GM18870 (cell line): ENCODE data around the gene SEC23A.
"Not testable (repeated sequence)": the region's sequence is repeated elsewhere in the genome, so short reads cannot be mapped to it uniquely, and the experiment has no call there.

Experiments
- ATAC-seq: cut with Tn5 transposase; IDR thresholded peaks from one replicate; pipeline ENCODE4 v1.9.1; 2021; ENCODE audit warnings: moderate library complexity; ENCODE audit not compliant: unreplicated experiment

Gene SEC23A

GRCh38 chr14:39094515-39094914, 8.5 kb downstream of the SEC23A start:
- ATAC-seq, result no peak

- ATAC-seq, result no peak
These were observed 11.3 kb downstream of the SEC23A start for GRCh38 chr14:39091716-39092115.

- ATAC-seq, result no peak
These were observed 12.4 kb downstream of the SEC23A start for GRCh38 chr14:39090548-39091111.

GRCh38 chr14:39087493-39087892, 15.5 kb downstream of the SEC23A start:
- no peak for ATAC-seq

GRCh38 chr14:39085933-39086332, 17.1 kb downstream of the SEC23A start:
- ATAC-seq, result no peak

GRCh38 chr14:39083127-39083526, 19.9 kb downstream of the SEC23A start:
- ATAC-seq, result no peak

- ATAC-seq, result no peak
These were observed 22.1 kb downstream of the SEC23A start for GRCh38 chr14:39080886-39081285.

- ATAC-seq, result no peak
These were observed 31.9 kb downstream of the SEC23A start for GRCh38 chr14:39071096-39071495.

GRCh38 chr14:39069923-39070322, 33.1 kb downstream of the SEC23A start:
- ATAC-seq, result no peak

- not testable (repeated sequence) for ATAC-seq
These were observed 33.7 kb downstream of the SEC23A start for GRCh38 chr14:39069169-39069805.

- peak; percentile 97 for ATAC-seq
These were observed 42.1 kb downstream of the SEC23A start for GRCh38 chr14:39060818-39061437.

GRCh38 chr14:39055786-39056474, 47.1 kb downstream of the SEC23A start:
- ATAC-seq, result no peak

GRCh38 chr14:39052869-39053454, 50.1 kb downstream of the SEC23A start:
- not testable (repeated sequence) for ATAC-seq

GRCh38 chr14:39050389-39050788, 52.6 kb downstream of the SEC23A start:
- no peak for ATAC-seq

- ATAC-seq, result not testable (repeated sequence)
These were observed 57.1 kb downstream of the SEC23A start for GRCh38 chr14:39045889-39046288.

GRCh38 chr14:39043352-39043943, 59.6 kb downstream of the SEC23A start:
- no peak for ATAC-seq

- ATAC-seq, result no peak
These were observed 62.5 kb downstream of the SEC23A start for GRCh38 chr14:39040529-39040928.

- ATAC-seq, result no peak
These were observed 64.5 kb downstream of the SEC23A start for GRCh38 chr14:39038542-39038941.

- ATAC-seq, result no peak
These were observed 66.3 kb downstream of the SEC23A start for GRCh38 chr14:39036760-39037159.

- ATAC-seq, result no peak
These were observed 67.7 kb downstream of the SEC23A start for GRCh38 chr14:39035336-39035735.
